HG03095 (cell line): ENCODE results near the gene CTNNBL1.
"Not testable (repeated sequence)": the region's sequence is repeated elsewhere in the genome, so short reads cannot be mapped to it uniquely, and the experiment has no call there.

Source experiments
- ATAC-seq: cut with Tn5 transposase; IDR thresholded peaks from one replicate; pipeline ENCODE4 v1.9.1; 2021; ENCODE audit warnings: moderate library complexity; ENCODE audit not compliant: unreplicated experiment

Gene CTNNBL1

GRCh38 chr20:37706298-37706697 lies 12.5 kb downstream of the CTNNBL1 start:
- ATAC-seq: no peak

GRCh38 chr20:37711001-37711400 lies 17.2 kb downstream of the CTNNBL1 start:
- no peak for ATAC-seq

GRCh38 chr20:37711994-37712964 lies 18.4 kb downstream of the CTNNBL1 start:
- no peak for ATAC-seq

GRCh38 chr20:37713396-37713795 lies 19.6 kb downstream of the CTNNBL1 start:
- ATAC-seq: no peak

GRCh38 chr20:37714978-37715672 lies 21.3 kb downstream of the CTNNBL1 start:
- no peak for ATAC-seq

GRCh38 chr20:37721751-37722150 lies 27.9 kb downstream of the CTNNBL1 start:
- ATAC-seq: no peak

GRCh38 chr20:37722312-37722711 lies 28.5 kb downstream of the CTNNBL1 start:
- not testable (repeated sequence) for ATAC-seq

GRCh38 chr20:37723668-37724067 lies 29.8 kb downstream of the CTNNBL1 start:
- no peak for ATAC-seq

GRCh38 chr20:37725165-37725564 lies 31.3 kb downstream of the CTNNBL1 start:
- no peak for ATAC-seq

GRCh38 chr20:37725855-37726254 lies 32.0 kb downstream of the CTNNBL1 start:
- no peak for ATAC-seq

- no peak for ATAC-seq
Measured at GRCh38 chr20:37726321-37726720, 32.5 kb downstream of the CTNNBL1 start.

GRCh38 chr20:37726971-37727956 lies 33.4 kb downstream of the CTNNBL1 start:
- no peak for ATAC-seq

GRCh38 chr20:37727957-37728634 lies 34.3 kb downstream of the CTNNBL1 start:
- ATAC-seq: no peak

GRCh38 chr20:37728635-37728983 lies 34.8 kb downstream of the CTNNBL1 start:
- ATAC-seq: no peak

- ATAC-seq: no peak
Measured at GRCh38 chr20:37729452-37729851, 35.6 kb downstream of the CTNNBL1 start.

GRCh38 chr20:37729909-37730308 lies 36.1 kb downstream of the CTNNBL1 start:
- no peak for ATAC-seq

GRCh38 chr20:37733416-37733815 lies 39.6 kb downstream of the CTNNBL1 start:
- no peak for ATAC-seq

GRCh38 chr20:37734228-37734985 lies 40.6 kb downstream of the CTNNBL1 start:
- ATAC-seq: no peak

- no peak for ATAC-seq
Measured at GRCh38 chr20:37735541-37735940, 41.7 kb downstream of the CTNNBL1 start.

GRCh38 chr20:37736132-37736531 lies 42.3 kb downstream of the CTNNBL1 start:
- ATAC-seq: no peak
